KMS-11 (cell line): Measurements from ENCODE around the gene AGAP1.

Experiments used
- H2AFZ ChIP-seq: fragments of 200-600 bp; sonication (generic); 2 replicates; pipeline ENCODE4 v1.6.1; 2016; ENCODE audit warnings: antibody characterized with exemption, mixed run types, low read depth
- H3K27ac ChIP-seq: fragments of 200-600 bp; sonication (generic); 2 replicates; pipeline ENCODE4 v1.6.1; 2016; ENCODE audit warnings: mild to moderate bottlenecking, mixed run types
- H3K27me3 ChIP-seq: fragments of 200-600 bp; sonication (generic); 2 replicates; pipeline ENCODE4 v1.6.1; 2017; ENCODE audit warnings: mild to moderate bottlenecking, low read depth, mixed run types, moderate library complexity; ENCODE audit not compliant: insufficient read depth
- H3K36me3 ChIP-seq: fragments of 200-600 bp; sonication (generic); 2 replicates; pipeline ENCODE4 v1.6.1; 2017; ENCODE audit warnings: mild to moderate bottlenecking, mixed run types; ENCODE audit not compliant: insufficient read depth
- H3K4me1 ChIP-seq: fragments of 200-600 bp; sonication (generic); 2 replicates; pipeline ENCODE4 v1.6.1; 2016; ENCODE audit warnings: mild to moderate bottlenecking, low read depth, mixed run types; ENCODE audit not compliant: poor library complexity, severe bottlenecking
- H3K4me2 ChIP-seq: fragments of 200-600 bp; sonication (generic); 2 replicates; pipeline ENCODE4 v1.7.0; 2016; ENCODE audit warnings: mild to moderate bottlenecking, mixed run types
- H3K4me3 ChIP-seq: fragments of 200-600 bp; sonication (generic); IDR thresholded peaks from 2 replicates; pipeline ENCODE4 v1.6.1; 2017; ENCODE audit warnings: low read depth, low read length, mixed read lengths; ENCODE audit not compliant: insufficient read depth
- H3K79me2 ChIP-seq: fragments of 200-600 bp; sonication (generic); 2 replicates; pipeline ENCODE4 v1.6.1; 2016; ENCODE audit warnings: low read depth, mixed run types; ENCODE audit not compliant: insufficient read depth
- H3K9ac ChIP-seq: fragments of 200-600 bp; sonication (generic); 2 replicates; pipeline ENCODE4 v1.6.1; 2016; ENCODE audit warnings: mild to moderate bottlenecking, mixed run types
- H4K20me1 ChIP-seq: fragments of 200-600 bp; sonication (generic); 2 replicates; pipeline ENCODE4 v1.6.1; 2016; ENCODE audit warnings: mild to moderate bottlenecking, mixed run types; ENCODE audit not compliant: insufficient read depth
- CTCF ChIP-seq: fragments of 200-600 bp; sonication (generic); conservative IDR thresholded peaks from 2 replicates; pipeline ENCODE4 v1.6.1; 2017; ENCODE audit warnings: low read depth, mild to moderate bottlenecking, antibody characterized with exemption, low read length, moderate library complexity, mixed read lengths

Gene AGAP1

DNA sequence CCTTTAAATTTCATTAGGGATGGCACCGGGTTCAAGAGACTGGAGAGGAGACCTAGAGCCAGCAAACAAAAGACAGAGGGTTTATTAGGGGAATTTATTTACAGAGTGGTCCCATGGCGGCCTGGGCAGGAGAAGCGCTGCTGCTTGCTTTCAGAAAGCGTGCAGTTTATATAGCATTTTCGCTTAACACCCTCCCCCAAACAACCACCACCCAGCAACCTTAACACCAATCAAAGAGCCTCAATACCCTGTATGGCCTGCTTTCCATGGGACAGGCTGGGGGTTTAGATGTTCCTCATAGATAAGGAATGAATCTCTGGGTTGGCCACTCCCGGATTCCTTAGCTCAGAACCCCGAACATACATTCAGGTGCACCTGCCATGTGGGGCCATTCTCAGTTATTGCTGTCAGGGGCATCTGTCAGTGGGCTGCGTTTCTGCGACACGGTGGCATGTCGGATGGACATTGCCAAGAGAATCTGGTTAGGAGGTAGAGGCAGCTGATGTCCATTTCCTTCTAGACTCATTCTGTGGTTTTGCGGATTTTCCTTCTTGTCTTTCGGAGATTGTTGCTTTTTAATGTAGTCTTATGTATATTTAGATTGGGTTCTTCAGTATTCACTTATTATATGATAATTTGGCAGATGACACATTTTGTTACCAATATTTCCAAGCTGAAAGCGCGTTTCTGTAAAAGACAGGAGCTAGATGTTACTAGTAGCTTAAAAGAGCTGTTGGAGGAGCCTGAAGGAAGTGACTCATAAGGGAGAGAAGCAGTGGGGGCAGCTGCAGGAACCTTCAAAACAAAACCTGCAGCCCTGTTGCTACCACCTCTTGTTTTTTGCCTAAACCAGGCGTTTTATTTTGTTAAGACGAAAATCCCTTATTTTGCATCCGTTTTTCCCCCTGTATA is 7.2 kb downstream of the AGAP1 start:
- no peaks in the 10 kb centered on the region for H3K36me3 ChIP-seq

GRCh38 chr2:235501673-235502031 is 7.8 kb downstream of the AGAP1 start:
- peak overlapping the region; percentile 78 for H3K4me2 ChIP-seq
- no peak overlapping the region for H2AFZ ChIP-seq
- no peak overlapping the region for H3K4me3 ChIP-seq
- no peaks in the 10 kb centered on the region for H3K27me3 ChIP-seq
- peak overlapping the region; percentile 68 for H3K9ac ChIP-seq
- TF ChIP-seq CTCF = no peak
- no peaks in the 10 kb centered on the region for H4K20me1 ChIP-seq
- H3K27ac ChIP-seq = peak overlapping the region; percentile 86
- peaks cover 89% of the 10 kb centered on the region for H3K4me1 ChIP-seq
- peaks cover 91% of the 10 kb centered on the region for H3K79me2 ChIP-seq
- H3K36me3 ChIP-seq = no peaks in the 10 kb centered on the region

More for the DNA sequence above, 7.2 kb downstream of the AGAP1 start:
- Histone ChIP-seq H3K4me2 (peak overlapping the region; percentile 78), H3K9ac (peak overlapping the region; percentile 68), H3K79me2 (peaks cover 91% of the 10 kb centered on the region), H2AFZ (no peak overlapping the region), H3K4me3 (peak overlapping the region; percentile 70), H3K27me3 (no peaks in the 10 kb centered on the region), H4K20me1 (no peaks in the 10 kb centered on the region), H3K4me1 (peaks cover 94% of the 10 kb centered on the region), H3K27ac (peak overlapping the region; percentile 86)
- TF ChIP-seq CTCF = no peak

DNA sequence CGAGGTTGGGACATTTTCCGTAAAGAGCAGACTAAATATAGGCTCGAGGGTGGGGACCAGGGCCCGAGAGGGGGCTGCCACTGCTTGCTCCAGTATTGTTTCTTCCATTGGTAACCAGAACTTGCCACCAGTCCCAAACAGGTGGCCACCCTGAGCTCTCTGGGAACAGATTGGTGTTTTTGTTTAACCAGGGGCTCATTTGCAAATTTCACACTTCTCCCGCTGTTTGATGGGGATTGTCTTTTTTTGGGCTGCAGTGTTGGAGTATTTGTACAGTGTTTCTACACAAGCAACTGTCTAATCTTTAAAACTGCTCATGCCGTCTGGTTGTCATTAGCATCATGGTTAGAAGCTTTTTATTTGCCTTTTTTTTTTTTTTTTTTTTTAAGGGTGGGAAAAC is 8.5 kb downstream of the AGAP1 start:
- H3K9ac ChIP-seq = peak overlapping the region; percentile 68
- H3K4me2 ChIP-seq = peak overlapping the region; percentile 78
- no peak for TF ChIP-seq CTCF
- H2AFZ ChIP-seq = no peak overlapping the region
- no peaks in the 10 kb centered on the region for H3K27me3 ChIP-seq
- H3K36me3 ChIP-seq = no peaks in the 10 kb centered on the region
- H3K4me1 ChIP-seq = peaks cover 82% of the 10 kb centered on the region
- no peaks in the 10 kb centered on the region for H4K20me1 ChIP-seq
- peak overlapping the region; percentile 42 for H3K4me3 ChIP-seq
- peaks cover 91% of the 10 kb centered on the region for H3K79me2 ChIP-seq
- H3K27ac ChIP-seq = peak overlapping the region; percentile 86

- H3K27ac ChIP-seq = peak overlapping the region; percentile 86; the same call in 1 of the 2 replicates
- TF ChIP-seq CTCF = no peak
- peaks cover 91% of the 10 kb centered on the region for H3K79me2 ChIP-seq
- no peak overlapping the region for H2AFZ ChIP-seq
- no peaks in the 10 kb centered on the region for H3K36me3 ChIP-seq
- H3K4me1 ChIP-seq = peaks cover 60% of the 10 kb centered on the region
- H3K4me2 ChIP-seq = peak overlapping the region; percentile 78; the same call in 1 of the 2 replicates
- no peak overlapping the region for H3K4me3 ChIP-seq
- no peaks in the 10 kb centered on the region for H3K27me3 ChIP-seq
- no peak overlapping the region for H3K9ac ChIP-seq
- no peaks in the 10 kb centered on the region for H4K20me1 ChIP-seq
These were observed 10.8 kb downstream of the AGAP1 start for GRCh38 chr2:235504441-235505180.
